K562 (cell line): ENCODE data around the gene TPRX2.

Experiments
- BACH1 ChIP-seq: fragments of 200-800 bp; sonication (Bioruptor generic); IDR thresholded peaks from 2 replicates; pipeline ENCODE4 v1.6.1; 2016; ENCODE audit warnings: missing genetic modification characterization, missing compliant biosample characterization
- CBFB ChIP-seq: sonication (generic); formaldehyde crosslinking; IDR thresholded peaks from 2 replicates; pipeline ENCODE4 v1.4.0; 2020; ENCODE audit warnings: mild to moderate bottlenecking, missing genetic modification reagents
- EZH2 ChIP-seq: IDR thresholded peaks from 2 replicates; pipeline ENCODE4 v1.6.1; 2012; ENCODE audit warnings: low read depth, mild to moderate bottlenecking, inconsistent platforms, low read length, borderline replicate concordance
- SP1 ChIP-seq: sonication (generic); formaldehyde crosslinking; IDR thresholded peaks from 2 replicates; pipeline ENCODE4 v1.8.1; 2022; ENCODE audit warnings: mild to moderate bottlenecking, missing genetic modification reagents
- TFAM ChIP-seq: fragments of 250-450 bp; sonication (Bioruptor Pico); conservative IDR thresholded peaks from 2 replicates; pipeline ENCODE4 v1.5.0; 2021; ENCODE audit warnings: mild to moderate bottlenecking, moderate library complexity
- ZNF589 ChIP-seq: fragments of 200-800 bp; sonication (Bioruptor generic); IDR thresholded peaks from 2 replicates; pipeline ENCODE4 v1.6.1; 2016; ENCODE audit warnings: low read depth, missing genetic modification characterization, missing compliant biosample characterization
- TF ChIP-seq, protein P1 (sequence below), 2 experiments: fragments of 450-650 bp in 1 of 2; sonication (generic) in 1 of 2; formaldehyde crosslinking; conservative IDR thresholded peaks; 2 replicates each; pipeline versions ENCODE4 v1.4.0 to v1.8.1; 2020 to 2022; ENCODE audit warnings: mild to moderate bottlenecking in 1 of 2, missing genetic modification reagents in 1 of 2
- TF ChIP-seq, protein P2 (sequence below): fragments of 450-650 bp; IDR thresholded peaks from 2 replicates; pipeline ENCODE4 v1.6.1; 2017; ENCODE audit warnings: antibody characterized with exemption, mild to moderate bottlenecking
- TF ChIP-seq, protein P3 (sequence below): sonication (generic); formaldehyde crosslinking; IDR thresholded peaks from 2 replicates; pipeline ENCODE4 v1.9.0; 2022; ENCODE audit warnings: mild to moderate bottlenecking, missing genetic modification reagents
- TF ChIP-seq, protein P4 (sequence below): fragments of 250-450 bp; sonication (Bioruptor Pico); IDR thresholded peaks from 2 replicates; pipeline ENCODE4 v1.5.0; 2020; ENCODE audit warnings: mild to moderate bottlenecking

DNA sequence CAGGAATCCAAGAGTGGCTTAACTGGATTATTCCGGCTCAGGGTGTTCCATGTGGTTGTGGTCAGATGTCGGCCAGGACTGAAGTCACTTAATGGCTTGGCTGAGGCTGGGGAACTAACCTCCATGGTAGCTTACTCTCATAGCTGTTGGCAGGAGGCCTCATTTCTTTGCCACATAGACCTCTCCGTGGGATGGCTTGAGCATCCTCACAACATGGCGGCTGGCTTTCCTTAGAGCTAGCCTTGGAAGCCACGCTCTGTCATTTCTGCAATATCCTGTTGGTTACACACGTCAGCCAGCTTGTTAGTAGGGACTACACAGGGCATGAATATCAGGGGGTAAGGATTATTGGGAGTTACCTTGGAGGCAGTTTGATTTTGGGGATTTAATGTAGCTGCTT lies 32.2 kb upstream of the TPRX2 start:
- TF ChIP-seq, protein P1, sequence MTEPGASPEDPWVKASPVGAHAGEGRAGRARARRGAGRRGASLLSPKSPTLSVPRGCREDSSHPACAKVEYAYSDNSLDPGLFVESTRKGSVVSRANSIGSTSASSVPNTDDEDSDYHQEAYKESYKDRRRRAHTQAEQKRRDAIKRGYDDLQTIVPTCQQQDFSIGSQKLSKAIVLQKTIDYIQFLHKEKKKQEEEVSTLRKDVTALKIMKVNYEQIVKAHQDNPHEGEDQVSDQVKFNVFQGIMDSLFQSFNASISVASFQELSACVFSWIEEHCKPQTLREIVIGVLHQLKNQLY (CRISPR knock-in tag; conservative IDR thresholded peaks at IDR 0.05) = no peak
- TF ChIP-seq TFAM (CRISPR knock-in tag) (no peak), CBFB (no peak), BACH1 (tag) (no peak), EZH2 (no peak), ZNF589 (no peak), SP1 (CRISPR knock-in tag) (no peak)
- TF ChIP-seq, protein P2, sequence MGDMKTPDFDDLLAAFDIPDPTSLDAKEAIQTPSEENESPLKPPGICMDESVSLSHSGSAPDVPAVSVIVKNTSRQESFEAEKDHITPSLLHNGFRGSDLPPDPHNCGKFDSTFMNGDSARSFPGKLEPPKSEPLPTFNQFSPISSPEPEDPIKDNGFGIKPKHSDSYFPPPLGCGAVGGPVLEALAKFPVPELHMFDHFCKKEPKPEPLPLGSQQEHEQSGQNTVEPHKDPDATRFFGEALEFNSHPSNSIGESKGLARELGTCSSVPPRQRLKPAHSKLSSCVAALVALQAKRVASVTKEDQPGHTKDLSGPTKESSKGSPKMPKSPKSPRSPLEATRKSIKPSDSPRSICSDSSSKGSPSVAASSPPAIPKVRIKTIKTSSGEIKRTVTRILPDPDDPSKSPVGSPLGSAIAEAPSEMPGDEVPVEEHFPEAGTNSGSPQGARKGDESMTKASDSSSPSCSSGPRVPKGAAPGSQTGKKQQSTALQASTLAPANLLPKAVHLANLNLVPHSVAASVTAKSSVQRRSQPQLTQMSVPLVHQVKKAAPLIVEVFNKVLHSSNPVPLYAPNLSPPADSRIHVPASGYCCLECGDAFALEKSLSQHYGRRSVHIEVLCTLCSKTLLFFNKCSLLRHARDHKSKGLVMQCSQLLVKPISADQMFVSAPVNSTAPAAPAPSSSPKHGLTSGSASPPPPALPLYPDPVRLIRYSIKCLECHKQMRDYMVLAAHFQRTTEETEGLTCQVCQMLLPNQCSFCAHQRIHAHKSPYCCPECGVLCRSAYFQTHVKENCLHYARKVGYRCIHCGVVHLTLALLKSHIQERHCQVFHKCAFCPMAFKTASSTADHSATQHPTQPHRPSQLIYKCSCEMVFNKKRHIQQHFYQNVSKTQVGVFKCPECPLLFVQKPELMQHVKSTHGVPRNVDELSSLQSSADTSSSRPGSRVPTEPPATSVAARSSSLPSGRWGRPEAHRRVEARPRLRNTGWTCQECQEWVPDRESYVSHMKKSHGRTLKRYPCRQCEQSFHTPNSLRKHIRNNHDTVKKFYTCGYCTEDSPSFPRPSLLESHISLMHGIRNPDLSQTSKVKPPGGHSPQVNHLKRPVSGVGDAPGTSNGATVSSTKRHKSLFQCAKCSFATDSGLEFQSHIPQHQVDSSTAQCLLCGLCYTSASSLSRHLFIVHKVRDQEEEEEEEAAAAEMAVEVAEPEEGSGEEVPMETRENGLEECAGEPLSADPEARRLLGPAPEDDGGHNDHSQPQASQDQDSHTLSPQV = no peak
- TF ChIP-seq, protein P3, sequence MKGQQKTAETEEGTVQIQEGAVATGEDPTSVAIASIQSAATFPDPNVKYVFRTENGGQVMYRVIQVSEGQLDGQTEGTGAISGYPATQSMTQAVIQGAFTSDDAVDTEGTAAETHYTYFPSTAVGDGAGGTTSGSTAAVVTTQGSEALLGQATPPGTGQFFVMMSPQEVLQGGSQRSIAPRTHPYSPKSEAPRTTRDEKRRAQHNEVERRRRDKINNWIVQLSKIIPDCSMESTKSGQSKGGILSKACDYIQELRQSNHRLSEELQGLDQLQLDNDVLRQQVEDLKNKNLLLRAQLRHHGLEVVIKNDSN = no peak
- TF ChIP-seq, protein P4, sequence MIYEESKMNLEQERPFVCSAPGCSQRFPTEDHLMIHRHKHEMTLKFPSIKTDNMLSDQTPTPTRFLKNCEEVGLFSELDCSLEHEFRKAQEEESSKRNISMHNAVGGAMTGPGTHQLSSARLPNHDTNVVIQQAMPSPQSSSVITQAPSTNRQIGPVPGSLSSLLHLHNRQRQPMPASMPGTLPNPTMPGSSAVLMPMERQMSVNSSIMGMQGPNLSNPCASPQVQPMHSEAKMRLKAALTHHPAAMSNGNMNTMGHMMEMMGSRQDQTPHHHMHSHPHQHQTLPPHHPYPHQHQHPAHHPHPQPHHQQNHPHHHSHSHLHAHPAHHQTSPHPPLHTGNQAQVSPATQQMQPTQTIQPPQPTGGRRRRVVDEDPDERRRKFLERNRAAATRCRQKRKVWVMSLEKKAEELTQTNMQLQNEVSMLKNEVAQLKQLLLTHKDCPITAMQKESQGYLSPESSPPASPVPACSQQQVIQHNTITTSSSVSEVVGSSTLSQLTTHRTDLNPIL (CRISPR knock-in tag) = no peak
